Liver (tissue), 9 donors: Measurements from ENCODE around the gene STX5. TPM values are rescaled to one million over a fixed set of nuclear protein-coding genes. Genes with fewer than 3 reads are reported as not detected.

ENCODE experiments used
- DNase-seq: peaks from one replicate; pipeline ENCODE4 v3.0.0-alpha.2; 2017; ENCODE audit warnings: low spot score
- H3K27ac ChIP-seq, 2 donors: one replicate each; pipeline ENCODE4 v1.7.0; 2013; ENCODE audit warnings: inconsistent platforms in 2 of 2, low read length in 2 of 2, control low read depth in 1 of 2, low read depth in 1 of 2, mild to moderate bottlenecking in 1 of 2
- H3K27me3 ChIP-seq, 4 donors: one replicate each; pipeline versions ENCODE4 v1.6.1 to v1.7.0; 2013; ENCODE audit warnings: low read length in 3 of 4, inconsistent platforms in 1 of 4, mild to moderate bottlenecking in 1 of 4, moderate library complexity in 1 of 4; ENCODE audit not compliant: control insufficient read depth in 4 of 4, insufficient read depth in 4 of 4
- H3K36me3 ChIP-seq, 4 donors: one replicate each; pipeline versions ENCODE4 v1.6.1 to v1.7.0; 2013; ENCODE audit warnings: low read length in 3 of 4, mild to moderate bottlenecking in 3 of 4, low read depth in 1 of 4, moderate library complexity in 1 of 4; ENCODE audit not compliant: control insufficient read depth in 4 of 4, insufficient read depth in 3 of 4
- H3K4me1 ChIP-seq, 4 donors: one replicate each; pipeline versions ENCODE4 v1.6.1 to v1.7.0; 2013; ENCODE audit warnings: low read length in 3 of 4, mild to moderate bottlenecking in 3 of 4, moderate library complexity in 1 of 4; ENCODE audit not compliant: control insufficient read depth in 4 of 4, insufficient read depth in 4 of 4
- H3K4me3 ChIP-seq, 3 donors: one replicate each; pipeline versions ENCODE4 v1.6.1 to v1.7.0; 2013; ENCODE audit warnings: low read length in 3 of 3, control low read depth in 1 of 3, low read depth in 1 of 3, mild to moderate bottlenecking in 1 of 3
- H3K9ac ChIP-seq, 2 donors: one replicate each; pipeline ENCODE4 v1.7.0; 2013; ENCODE audit warnings: low read length in 2 of 2, mild to moderate bottlenecking in 2 of 2, moderate library complexity in 2 of 2, control low read depth in 1 of 2, low read depth in 1 of 2
- H3K9me3 ChIP-seq, 4 donors: one replicate each; pipeline versions ENCODE4 v1.6.1 to v1.7.0; 2013; ENCODE audit warnings: low read length in 3 of 4; ENCODE audit not compliant: control insufficient read depth in 4 of 4
- FOXA1 ChIP-seq: IDR thresholded peaks from 2 replicates; pipeline ENCODE4 v1.6.1; 2016; ENCODE audit warnings: antibody characterized with exemption
- GABPA ChIP-seq, 2 donors: IDR thresholded peaks in 1 of 2; conservative IDR thresholded peaks in 1 of 2; 2 replicates each; pipeline ENCODE4 v1.6.1; 2016; ENCODE audit warnings: antibody characterized with exemption in 2 of 2, mild to moderate bottlenecking in 1 of 2, moderate library complexity in 1 of 2
- HNF4A ChIP-seq, 2 donors: conservative IDR thresholded peaks; 2 replicates each; pipeline ENCODE4 v1.6.1; 2016; ENCODE audit warnings: antibody characterized with exemption in 2 of 2, mild to moderate bottlenecking in 2 of 2
- HNF4G ChIP-seq: IDR thresholded peaks from 2 replicates; pipeline ENCODE4 v1.6.1; 2016; ENCODE audit warnings: antibody characterized with exemption
- RAD21 ChIP-seq, 2 donors: IDR thresholded peaks; 2 replicates each; pipeline ENCODE4 v1.6.1; 2016; ENCODE audit warnings: antibody characterized with exemption in 2 of 2, mild to moderate bottlenecking in 2 of 2
- SP1 ChIP-seq: IDR thresholded peaks from 2 replicates; pipeline ENCODE4 v1.6.1; 2018; ENCODE audit warnings: antibody characterized with exemption, mild to moderate bottlenecking
- TAF1 ChIP-seq: conservative IDR thresholded peaks from 2 replicates; pipeline ENCODE4 v1.6.1; 2016; ENCODE audit warnings: antibody characterized with exemption, mild to moderate bottlenecking
- YY1 ChIP-seq: IDR thresholded peaks from 2 replicates; pipeline ENCODE4 v1.6.1; 2016; ENCODE audit warnings: antibody characterized with exemption, mild to moderate bottlenecking
- WGBS: extraction: QIAGEN DNeasy Blood & Tissue Kit; methylation state at CpG from one replicate; pipeline ENCODE4 v1.1.7; 2013; 5-methylcytosine and 5-hydroxymethylcytosine counted together
- polyA plus RNA-seq, 2 donors: library from polyadenylated mRNA; stranded (reverse) in 1 of 2; unstranded in 1 of 2; fragments of 200-250 nt in 1 of 2; fragments of >200 nt in 1 of 2; fragmentation: Nextera tagmentation in 1 of 2; extraction: Ambion mirVana in 1 of 2; gene quantifications; one replicate each; pipeline versions ENCODE4 v1.2.1 to v1.2.3, GENCODE V29; 2013 to 2015
- total RNA-seq, 2 donors: library from RNA; depleted of rRNA; stranded (reverse); fragments of >200 nt; gene quantifications; one replicate each; pipeline ENCODE4 v1.2.3, GENCODE V29; 2014
- TF ChIP-seq, protein P1 (sequence below): IDR thresholded peaks from 2 replicates; pipeline ENCODE4 v1.6.1; 2016; ENCODE audit warnings: antibody characterized with exemption
- TF ChIP-seq, protein P2 (sequence below): IDR thresholded peaks from 2 replicates; pipeline ENCODE4 v1.6.1; 2016; ENCODE audit warnings: antibody characterized with exemption
- TF ChIP-seq, protein P3 (sequence below): IDR thresholded peaks from 2 replicates; pipeline ENCODE4 v1.6.1; 2016; ENCODE audit warnings: antibody characterized with exemption, mild to moderate bottlenecking
- TF ChIP-seq, protein P4 (sequence below): IDR thresholded peaks from 2 replicates; pipeline ENCODE4 v1.6.1; 2016; ENCODE audit warnings: antibody characterized with exemption
- donor health status: healthy.
- donor health status: healthy.
- donor health status: healthy.
- donor health status: healthy.
- donor health status: healthy.

Gene STX5
- total and polyA plus RNA-seq, 4 donors = 13.6 to 34.1 (median 26.1) TPM

DNA sequence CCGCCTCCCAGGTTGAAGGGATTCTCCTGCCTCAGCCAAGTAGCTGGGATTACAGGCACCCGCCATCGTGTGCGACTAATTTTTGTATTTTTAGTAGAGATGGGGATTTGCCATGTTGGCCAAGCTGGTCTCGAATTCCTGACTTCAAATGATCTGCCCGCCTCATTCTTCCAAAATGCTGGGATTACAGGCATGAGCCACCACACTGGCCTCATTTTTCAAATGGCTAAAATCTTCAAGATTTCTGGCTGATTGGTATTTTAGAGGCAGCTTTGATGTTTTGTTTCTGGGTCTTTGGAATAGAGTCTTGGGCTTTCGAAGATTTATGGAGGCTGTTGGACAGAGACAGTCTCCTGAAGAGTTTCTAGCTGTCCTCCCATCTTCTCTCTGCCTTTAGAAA, 43.0 kb upstream of the STX5 start:
- no peak for TF ChIP-seq HNF4A (conservative IDR thresholded peaks at IDR 0.05)
- TF ChIP-seq GABPA (IDR thresholded peaks at IDR 0.05 in 1 of 2, conservative IDR thresholded peaks at IDR 0.05 in 1 of 2) = no peak
- no peak for TF ChIP-seq TAF1
- TF ChIP-seq, protein P1, sequence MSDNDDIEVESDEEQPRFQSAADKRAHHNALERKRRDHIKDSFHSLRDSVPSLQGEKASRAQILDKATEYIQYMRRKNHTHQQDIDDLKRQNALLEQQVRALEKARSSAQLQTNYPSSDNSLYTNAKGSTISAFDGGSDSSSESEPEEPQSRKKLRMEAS = no peak
- TF ChIP-seq, protein P2, sequence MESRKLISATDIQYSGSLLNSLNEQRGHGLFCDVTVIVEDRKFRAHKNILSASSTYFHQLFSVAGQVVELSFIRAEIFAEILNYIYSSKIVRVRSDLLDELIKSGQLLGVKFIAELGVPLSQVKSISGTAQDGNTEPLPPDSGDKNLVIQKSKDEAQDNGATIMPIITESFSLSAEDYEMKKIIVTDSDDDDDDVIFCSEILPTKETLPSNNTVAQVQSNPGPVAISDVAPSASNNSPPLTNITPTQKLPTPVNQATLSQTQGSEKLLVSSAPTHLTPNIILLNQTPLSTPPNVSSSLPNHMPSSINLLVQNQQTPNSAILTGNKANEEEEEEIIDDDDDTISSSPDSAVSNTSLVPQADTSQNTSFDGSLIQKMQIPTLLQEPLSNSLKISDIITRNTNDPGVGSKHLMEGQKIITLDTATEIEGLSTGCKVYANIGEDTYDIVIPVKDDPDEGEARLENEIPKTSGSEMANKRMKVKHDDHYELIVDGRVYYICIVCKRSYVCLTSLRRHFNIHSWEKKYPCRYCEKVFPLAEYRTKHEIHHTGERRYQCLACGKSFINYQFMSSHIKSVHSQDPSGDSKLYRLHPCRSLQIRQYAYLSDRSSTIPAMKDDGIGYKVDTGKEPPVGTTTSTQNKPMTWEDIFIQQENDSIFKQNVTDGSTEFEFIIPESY = no peak
- TF ChIP-seq YY1 = no peak
- no peak for TF ChIP-seq HNF4G
- TF ChIP-seq, protein P3, sequence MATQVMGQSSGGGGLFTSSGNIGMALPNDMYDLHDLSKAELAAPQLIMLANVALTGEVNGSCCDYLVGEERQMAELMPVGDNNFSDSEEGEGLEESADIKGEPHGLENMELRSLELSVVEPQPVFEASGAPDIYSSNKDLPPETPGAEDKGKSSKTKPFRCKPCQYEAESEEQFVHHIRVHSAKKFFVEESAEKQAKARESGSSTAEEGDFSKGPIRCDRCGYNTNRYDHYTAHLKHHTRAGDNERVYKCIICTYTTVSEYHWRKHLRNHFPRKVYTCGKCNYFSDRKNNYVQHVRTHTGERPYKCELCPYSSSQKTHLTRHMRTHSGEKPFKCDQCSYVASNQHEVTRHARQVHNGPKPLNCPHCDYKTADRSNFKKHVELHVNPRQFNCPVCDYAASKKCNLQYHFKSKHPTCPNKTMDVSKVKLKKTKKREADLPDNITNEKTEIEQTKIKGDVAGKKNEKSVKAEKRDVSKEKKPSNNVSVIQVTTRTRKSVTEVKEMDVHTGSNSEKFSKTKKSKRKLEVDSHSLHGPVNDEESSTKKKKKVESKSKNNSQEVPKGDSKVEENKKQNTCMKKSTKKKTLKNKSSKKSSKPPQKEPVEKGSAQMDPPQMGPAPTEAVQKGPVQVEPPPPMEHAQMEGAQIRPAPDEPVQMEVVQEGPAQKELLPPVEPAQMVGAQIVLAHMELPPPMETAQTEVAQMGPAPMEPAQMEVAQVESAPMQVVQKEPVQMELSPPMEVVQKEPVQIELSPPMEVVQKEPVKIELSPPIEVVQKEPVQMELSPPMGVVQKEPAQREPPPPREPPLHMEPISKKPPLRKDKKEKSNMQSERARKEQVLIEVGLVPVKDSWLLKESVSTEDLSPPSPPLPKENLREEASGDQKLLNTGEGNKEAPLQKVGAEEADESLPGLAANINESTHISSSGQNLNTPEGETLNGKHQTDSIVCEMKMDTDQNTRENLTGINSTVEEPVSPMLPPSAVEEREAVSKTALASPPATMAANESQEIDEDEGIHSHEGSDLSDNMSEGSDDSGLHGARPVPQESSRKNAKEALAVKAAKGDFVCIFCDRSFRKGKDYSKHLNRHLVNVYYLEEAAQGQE = no peak
- Histone ChIP-seq H3K27me3 (no peaks in the 10 kb centered on the region), H3K9ac (no peak overlapping the region), H3K27ac (no peak overlapping the region), H3K9me3 (no peaks in the 10 kb centered on the region), H3K4me3 (no peak overlapping the region), H3K36me3 (no peaks in the 10 kb centered on the region), H3K4me1 (peaks cover 0 to 18% (median 10%) of the 10 kb centered on the region in 4 donors)
- DNase-seq = no peak
- 98% methylated on average over 7 of the region's 7 CpGs for WGBS

DNA sequence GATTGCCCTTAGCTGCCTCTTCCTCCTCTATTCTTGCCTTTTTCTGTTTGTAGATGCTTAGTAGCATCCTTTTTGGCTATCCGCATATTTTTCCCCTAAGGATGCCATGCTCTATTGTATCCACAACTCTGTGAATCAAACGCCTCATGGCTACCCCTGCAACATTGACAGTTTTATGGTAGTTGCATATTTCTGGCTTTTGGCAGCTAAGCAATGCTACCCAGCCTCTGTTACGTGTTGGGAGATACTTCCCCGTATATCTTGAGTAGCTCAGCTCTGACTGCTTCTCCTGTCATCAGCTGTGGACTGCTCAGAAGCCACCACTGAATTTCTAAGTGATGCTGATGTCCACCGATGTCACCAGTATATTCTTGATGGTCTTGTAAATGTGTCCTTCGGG, 33.8 kb upstream of the STX5 start:
- TF ChIP-seq, protein P4, sequence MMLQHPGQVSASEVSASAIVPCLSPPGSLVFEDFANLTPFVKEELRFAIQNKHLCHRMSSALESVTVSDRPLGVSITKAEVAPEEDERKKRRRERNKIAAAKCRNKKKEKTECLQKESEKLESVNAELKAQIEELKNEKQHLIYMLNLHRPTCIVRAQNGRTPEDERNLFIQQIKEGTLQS = no peak
- no peak for TF ChIP-seq FOXA1
- no peak for TF ChIP-seq TAF1
- TF ChIP-seq, protein P3 = no peak
- TF ChIP-seq SP1 = no peak
- TF ChIP-seq, protein P1 = no peak
- no peak for TF ChIP-seq YY1
- no peak for TF ChIP-seq RAD21 (IDR thresholded peaks at IDR 0.05)
- H3K36me3 ChIP-seq = no peaks in the 10 kb centered on the region
- WGBS = 82% methylated on average over 6 of the region's 6 CpGs

More for the DNA sequence above, 33.8 kb upstream of the STX5 start:
- Histone ChIP-seq H3K27me3 (no peaks in the 10 kb centered on the region), H3K9ac (no peak overlapping the region), H3K4me1 (no peaks in the 10 kb centered on the region), H3K27ac (no peak overlapping the region), H3K9me3 (no peaks in the 10 kb centered on the region), H3K4me3 (no peak overlapping the region)
- no peak for DNase-seq
